HG02884 (cell line): ENCODE measurements around the gene ZNF33A.
"Not testable (repeated sequence)": the region's sequence is repeated elsewhere in the genome, so short reads cannot be mapped to it uniquely, and the experiment has no call there.

Experiments
- ATAC-seq: cut with Tn5 transposase; IDR thresholded peaks from one replicate; pipeline ENCODE4 v1.9.1; 2021; ENCODE audit warnings: mild to moderate bottlenecking, moderate library complexity; ENCODE audit not compliant: unreplicated experiment

Gene ZNF33A

DNA sequence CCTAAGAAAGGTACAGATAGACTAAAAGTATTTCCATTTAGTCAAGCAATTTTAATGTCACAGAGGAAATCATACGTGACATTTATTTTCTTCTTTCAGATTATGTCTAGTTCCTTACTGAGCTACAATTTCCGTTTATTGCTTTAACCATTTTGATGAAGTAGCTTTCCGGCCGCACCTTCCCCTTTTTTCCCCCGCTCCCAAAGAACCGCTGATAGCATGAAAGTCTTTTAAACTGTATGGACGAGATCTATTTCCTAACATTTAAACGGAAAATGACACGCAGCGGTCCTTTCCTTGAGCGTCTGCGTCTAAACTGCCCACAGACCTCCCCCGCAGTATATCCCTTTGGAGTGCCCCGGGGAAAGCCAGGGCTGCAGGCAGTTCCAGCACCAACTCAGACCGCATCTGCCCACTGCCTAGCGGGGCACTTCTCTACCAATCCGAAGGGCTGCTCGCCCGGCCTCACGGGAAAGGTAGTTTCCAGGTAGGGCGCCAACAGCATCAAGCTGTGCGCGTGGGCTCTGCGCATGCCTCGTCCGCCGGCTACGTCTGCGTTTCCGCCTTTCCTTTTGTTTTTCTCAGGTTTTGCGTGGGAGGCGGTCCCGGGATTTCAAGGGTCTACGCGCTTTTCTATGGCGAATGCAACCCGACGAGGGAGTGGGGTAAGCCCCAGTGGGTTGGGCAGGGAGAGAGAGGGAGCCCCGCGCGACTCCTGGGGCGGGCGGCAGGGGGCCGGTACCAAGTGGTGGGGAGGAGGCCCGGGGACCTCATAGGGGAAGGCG, at the start of gene ZNF33A:
Gene ZNF33A (plus strand): TSS at position 557 of the 785 bp plus-strand sequence. CDS start 1,667 bp downstream, outside the sequence.
- peak; percentile 82 for ATAC-seq

DNA sequence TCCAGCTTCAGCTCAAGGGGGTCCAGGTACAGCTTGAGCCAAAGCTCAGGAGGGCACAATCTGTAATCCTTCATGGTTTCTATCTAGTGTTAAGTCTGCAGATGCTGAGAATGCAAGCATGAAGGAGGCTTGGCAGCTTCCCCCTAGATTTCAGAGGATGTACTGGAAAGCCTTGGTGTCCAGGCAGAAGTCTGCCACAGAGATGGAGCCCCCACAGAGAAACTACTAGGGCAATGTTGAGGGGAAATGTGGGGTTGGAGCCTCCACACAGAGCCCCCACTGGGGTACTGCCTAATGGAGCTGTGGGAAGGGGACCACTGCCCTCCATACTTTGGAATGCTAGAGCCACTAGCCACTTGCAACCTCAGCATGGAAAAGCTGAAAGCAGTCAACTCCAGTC, 45.5 kb upstream of the ZNF33A start:
- no peak for ATAC-seq

DNA sequence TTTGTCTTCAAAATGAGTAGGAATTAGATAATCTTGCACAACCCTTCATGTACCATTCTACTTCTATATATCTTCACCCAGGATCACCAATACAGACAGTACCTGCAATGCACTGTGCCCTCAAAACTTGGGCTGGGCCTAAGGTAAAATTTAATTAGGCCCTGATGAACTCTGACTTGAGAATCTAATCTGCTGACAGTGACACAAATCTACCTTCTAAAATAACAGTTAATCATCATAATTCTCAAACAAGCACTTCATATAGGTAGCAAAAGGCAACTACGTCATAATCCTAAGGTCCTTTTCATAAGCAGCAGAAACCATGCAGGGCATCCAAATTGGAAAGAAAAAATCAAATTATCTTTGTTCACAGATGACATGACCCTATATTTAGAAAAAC, 38.1 kb upstream of the ZNF33A start:
- ATAC-seq: no peak

DNA sequence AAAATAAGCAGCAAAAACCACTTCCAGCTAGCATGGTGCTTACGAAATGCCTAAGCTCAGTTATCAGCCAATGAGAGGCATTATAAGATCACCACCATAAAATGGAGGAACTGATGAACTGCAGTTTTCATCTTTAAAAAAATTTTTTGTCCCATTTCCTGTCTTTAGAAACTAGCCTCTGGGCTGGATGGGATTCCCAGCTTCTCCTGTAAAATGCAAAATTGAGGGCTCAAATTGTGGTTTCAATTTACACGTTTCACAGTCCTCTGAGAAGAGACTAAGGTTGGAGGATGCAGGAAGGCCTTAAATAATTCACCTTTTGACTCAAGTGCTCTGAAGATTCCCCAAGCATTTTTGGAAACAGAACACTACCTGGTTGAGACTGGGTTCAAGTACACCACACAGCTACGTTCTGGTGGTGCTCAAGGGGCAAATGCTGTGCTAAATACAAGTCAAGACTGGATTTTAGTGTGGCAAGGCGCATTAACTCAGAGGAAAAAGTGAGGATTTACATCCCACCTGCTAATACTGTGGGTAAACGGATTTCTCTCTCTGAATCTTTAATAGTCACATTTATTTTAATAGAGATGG, 35.0 kb upstream of the ZNF33A start:
- ATAC-seq: no peak

DNA sequence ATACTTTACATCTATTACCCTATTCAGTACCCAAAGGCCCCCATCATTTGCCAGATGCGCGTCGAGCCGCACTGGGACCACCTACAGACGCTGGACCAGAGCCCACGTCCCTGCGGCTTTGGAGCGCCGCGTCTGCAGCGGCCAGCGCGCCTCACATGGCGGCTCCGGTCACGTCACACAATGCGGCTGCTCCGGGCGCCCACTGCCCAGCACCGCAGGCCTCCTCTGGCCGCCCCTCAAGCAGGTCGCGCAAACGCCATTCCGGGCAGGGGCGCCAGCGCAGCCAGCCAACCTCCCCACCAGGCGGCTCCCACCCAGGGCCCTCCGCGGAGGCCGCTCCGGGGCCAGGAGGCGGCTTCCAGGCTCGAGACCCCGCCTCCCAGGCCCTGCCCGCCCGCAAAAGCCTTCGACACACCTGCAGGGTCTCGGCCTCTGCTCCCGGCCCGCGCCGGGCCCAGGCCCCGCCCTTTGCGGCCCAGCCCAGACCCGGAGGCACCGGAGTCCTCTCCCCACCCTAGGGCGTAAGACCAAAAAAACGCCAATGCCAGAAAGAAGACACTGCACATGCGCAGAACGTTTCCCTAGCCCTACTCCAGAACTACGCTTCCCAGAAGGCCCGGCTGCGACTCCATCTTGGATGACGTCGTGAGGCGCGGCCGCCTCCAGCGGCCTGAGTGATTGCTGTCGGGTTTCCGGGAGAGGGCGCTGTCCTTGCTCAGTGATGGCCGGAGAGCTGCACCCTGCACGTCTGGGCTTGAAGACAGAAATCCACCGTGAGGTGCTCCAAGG, 34.2 kb upstream of the ZNF33A start, which contains the start of gene ZNF25:
Gene ZNF25 (minus strand): TSS at position 557 of the 789 bp plus-strand sequence. CDS start 4,925 bp downstream, outside the sequence.
- ATAC-seq: peak; percentile 92

DNA sequence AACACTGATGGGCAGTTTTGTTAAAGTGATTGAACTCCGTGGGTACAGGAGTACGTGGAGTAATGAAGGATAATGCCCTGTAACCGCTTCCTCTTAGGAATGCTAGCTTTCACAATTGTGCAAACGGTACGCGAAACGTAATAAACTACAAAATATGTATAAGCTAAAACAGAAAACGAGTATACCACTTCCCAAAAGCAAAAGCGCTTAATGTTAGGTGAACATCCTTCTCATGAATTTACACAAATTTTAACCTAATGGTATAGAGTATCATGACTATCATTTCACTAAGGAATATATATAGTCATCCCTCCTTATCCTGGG, 33.6 kb upstream of the ZNF33A start:
- ATAC-seq: no peak

DNA sequence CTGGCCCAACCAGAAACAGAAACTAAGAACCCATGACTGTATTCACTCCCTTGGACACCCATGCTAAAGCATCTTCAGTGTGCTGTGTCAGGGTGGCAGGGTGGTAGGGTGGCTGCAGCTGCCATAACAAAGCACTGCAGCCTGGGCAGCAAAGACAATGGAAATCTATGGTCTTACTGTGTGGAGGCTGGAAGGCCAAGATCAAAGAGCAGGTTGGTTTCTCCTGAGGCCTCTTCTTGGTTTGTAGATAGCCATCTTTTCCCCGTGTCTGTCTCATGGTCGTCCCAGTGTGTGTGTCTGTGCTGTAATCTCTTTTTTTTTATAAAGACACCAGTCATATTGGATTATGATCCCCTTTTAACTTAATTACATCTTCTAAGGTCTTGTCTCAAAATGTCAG, 18.8 kb upstream of the ZNF33A start:
- no peak for ATAC-seq

DNA sequence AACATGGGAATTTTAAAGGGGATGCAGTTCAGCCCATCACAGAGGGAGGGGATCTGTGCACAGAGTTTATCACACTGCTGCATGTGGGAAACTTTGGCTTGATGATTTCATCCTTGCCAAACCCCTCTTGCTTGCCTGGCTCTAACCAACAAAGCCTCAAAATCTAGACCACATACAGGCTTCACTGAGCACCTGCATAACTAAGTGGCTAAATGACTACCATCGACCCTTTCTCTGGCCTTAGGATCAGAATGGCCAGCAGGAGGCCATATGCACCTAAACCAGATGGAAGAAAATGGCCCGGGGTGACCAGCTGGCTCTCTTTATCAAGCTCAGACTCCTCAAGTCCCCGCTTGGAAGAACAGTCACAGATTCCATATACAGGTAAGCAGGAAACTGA, 18.4 kb upstream of the ZNF33A start:
- ATAC-seq: no peak

DNA sequence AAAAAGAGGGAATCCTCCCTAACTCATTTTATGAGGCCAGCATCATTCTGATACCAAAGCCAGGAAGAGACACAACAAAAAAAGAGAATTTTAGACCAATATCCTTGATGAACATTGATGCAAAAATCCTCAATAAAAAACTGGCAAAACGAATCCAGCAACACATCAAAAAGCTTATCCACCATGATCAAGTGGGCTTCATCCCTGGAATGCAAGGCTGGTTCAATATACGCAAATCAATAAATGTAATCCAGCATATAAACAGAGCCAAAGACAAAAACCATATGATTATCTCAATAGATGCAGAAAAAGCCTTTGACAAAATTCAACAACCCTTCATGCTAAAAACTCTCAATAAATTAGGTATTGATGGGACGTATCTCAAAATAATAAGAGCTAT, 11.6 kb upstream of the ZNF33A start:
- ATAC-seq: not testable (repeated sequence)

DNA sequence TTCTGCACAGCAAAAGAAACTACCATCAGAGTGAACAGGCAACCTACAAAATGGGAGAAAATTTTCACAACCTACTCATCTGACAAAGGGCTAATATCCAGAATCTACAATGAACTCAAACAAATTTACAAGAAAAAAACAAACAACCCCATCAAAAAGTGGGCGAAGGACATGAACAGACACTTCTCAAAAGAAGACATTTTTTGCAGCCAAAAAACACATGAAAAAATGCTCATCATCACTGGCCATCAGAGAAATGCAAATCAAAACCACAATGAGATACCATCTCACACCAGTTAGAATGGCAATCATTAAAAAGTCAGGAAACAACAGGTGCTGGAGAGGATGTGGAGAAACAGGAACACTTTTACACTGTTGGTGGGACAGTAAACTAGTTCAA, 10.0 kb upstream of the ZNF33A start:
- ATAC-seq: not testable (repeated sequence)

DNA sequence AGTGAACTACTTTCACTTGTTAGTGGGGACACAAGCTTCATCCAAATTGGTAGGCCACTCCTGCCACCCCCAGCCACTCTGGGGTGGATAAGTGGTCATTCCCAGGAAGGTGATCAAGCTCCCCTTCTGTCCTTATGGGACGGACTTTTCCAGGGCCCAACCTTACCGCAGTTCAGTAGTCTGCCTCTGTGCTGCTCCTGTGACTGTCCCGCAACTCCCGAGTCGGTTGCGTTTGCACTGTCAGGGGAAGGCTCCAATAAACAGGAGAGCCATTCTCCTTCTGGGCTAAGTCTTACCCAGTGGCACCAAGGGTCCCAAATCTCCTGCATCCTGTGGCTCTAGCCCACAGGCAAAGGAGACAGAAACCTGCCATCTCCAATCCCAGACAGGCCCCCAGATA, 7.4 kb upstream of the ZNF33A start:
- ATAC-seq: no peak

DNA sequence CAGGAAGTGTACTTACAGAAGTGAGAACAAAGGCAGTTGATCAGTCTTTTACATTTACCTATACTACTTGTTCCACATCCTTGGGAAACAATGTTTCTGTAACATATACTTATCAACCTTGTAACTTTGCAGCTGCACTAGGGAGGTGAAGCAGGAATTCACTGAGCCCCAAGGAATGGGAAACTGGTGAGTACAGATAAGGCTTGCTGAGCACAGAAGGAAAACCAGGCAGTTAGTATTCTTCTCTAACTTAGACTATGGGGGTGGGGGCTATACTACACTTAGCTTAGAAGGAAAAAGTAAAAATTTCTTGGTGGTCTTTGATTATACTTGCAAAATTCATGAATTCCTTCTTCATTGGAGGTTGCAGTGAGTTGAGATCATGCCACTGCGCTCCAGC, 6.9 kb upstream of the ZNF33A start:
- no peak for ATAC-seq

DNA sequence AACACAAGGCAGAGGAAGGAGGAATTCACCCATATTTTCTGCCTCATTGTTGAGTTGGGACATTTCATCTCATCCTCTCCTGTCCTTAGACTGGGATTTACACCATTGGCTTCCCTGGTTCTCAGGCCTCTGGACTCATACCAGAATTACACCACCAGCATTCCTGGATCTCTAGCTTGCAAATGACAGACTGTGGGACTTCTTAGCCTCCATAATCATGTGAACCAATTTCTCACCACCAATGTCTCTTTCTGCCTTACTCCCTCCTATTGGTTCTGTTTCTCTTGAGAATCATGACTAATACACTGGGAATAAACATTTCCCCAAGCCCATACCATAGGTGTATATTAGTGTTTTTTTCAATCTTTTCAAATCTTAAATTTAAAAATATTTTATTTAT, 2.9 kb upstream of the ZNF33A start:
- ATAC-seq: no peak

DNA sequence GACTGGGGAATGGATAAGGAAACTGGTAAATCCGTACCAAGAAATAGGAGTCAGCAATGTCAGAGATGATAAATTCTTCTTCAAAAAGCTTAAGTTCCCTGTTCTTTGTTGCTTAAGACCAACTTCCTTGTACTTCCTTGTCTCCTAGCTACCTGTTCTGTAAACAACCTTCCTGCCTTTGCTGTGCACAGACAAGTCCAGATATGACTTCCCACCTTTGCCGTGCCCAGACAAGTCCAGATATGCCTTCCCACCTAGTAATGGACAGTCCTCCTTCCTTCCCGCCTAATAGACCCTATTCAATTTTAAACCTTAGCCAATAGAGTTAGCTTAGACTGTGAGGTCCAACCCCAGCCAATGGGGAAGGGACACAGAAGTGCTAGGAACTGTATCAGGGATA, 2.5 kb upstream of the ZNF33A start:
- ATAC-seq: no peak

DNA sequence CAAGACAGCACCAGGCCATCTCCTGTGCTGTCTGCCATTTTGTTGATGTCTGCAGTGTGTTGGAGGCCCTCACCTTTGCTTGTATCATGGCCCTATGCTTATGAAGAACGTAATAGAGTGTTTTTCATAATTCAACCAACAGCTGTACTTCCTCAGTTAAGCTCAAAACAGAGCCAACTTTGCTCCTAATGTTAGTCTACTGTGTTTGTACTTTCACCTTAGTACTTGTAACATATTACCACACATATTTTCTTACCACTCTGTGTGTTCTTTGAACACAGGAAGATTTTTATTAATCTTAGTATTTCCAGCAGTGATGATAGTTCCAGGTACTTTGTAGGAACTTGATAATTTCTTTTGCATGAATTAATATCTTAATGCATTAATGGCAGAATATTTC, 5.9 kb downstream of the ZNF33A start:
- ATAC-seq: no peak

DNA sequence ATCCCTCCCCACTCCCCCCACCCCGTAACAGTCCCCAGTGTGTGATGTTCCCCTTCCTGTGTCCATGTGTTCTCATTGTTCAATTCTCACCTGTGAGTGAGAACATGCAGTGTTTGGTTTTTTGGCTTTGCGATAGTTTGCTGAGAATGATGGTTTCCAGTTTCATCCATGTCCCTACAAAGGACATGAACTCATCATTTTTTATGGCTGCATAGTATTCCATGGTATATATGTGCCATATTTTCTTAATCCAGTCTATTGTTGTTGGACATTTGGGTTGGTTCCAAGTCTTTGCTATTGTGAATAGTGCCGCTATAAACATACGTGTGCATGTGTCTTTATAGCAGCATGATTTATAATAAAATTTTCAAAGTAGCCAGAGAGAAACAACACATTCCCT, 8.6 kb downstream of the ZNF33A start:
- not testable (repeated sequence) for ATAC-seq

DNA sequence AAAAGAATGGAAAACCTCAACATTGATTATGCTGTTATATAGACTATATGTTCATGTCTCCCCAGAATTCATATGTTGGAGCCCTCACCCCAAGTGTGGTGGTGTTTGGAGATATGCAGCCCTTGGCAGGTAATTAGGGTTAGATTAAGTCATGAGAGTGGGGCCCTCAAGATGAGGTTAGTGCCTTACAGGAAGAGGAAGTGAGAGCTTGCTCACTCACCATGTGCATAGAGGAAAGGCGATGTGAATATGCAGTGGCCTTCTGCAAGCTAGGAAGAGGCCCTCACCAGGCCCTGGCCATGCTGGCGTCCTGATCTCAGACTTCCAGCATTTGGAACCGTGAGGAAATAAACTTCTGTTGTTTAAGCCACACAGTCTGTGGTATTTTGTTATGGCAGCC, 14.8 kb downstream of the ZNF33A start:
- peak; percentile 85 for ATAC-seq

DNA sequence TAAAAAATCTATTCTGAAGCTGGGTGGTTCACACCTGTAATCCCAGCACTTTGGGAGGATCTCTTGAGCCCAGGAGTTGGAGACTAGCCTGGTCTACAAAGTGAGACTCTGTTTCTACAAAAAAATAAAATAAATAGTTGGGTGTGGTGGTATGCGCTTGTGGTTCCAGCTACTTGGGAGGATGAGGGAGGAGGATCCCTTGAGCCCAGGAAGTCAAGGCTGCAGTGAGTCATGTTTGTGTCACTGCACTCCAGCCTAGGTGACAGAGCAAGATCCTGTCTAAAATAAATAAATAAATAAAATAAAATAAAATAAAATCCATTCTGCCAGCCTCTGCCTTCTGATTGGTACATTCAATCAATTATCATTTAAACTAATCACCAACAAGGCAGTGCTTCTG, 17.5 kb downstream of the ZNF33A start:
- no peak for ATAC-seq

DNA sequence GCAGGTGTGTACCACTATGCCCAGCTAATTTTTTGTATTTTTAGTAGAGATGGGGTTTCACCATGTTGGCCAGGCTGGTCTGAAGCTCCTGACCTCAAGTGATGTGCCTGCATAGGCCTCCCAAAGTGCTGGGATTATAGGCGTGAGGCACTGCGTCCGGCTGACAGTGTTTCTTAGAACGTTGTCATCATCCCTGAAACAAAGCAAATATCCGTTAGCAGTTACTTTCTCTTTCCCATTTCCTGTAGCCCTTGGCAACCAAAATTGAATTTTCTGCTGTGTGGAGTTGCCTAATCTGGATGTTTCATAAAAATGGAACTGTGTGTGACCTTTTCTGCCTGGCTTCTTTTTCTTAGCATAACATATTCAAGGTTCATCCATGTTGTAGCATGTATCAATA, 22.4 kb downstream of the ZNF33A start:
- no peak for ATAC-seq

DNA sequence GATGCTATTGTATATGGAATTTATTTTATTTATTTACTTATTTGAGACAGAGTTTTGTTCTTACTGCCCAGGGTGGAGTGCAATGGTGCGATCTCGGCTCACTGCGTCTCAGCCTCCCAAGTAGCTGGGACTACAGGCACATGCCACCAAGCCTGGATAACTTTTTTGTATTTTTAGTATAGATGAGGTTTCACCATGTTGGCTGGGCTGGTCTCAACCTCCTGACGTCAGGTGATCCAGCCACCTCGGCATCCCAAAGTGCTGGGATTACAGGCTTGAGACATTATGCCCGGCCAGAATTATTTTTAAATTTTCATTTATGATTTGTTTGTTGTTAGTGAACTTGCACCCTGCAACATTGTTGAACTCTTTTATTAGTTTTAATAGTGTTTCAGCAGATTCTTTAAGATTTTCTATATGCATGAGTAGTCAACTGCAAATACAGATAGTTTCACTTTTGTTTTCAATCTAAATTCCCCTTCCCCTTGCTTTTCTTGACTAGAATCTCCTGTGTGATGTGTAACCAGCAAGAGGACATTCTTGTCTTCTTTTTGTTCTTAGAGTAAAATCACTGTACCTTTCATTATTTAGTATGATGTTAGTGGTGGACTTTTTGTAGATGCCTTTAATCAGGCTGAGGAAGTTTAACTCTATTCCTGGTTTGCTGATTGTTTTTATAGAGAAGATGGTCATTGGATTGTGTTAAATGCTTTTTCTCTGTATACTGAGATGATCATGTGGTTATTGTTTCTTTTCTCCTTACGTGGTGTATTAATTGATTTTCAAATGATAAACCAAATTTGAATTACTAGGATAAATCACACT, 27.8 kb downstream of the ZNF33A start:
- ATAC-seq: peak; percentile 95

DNA sequence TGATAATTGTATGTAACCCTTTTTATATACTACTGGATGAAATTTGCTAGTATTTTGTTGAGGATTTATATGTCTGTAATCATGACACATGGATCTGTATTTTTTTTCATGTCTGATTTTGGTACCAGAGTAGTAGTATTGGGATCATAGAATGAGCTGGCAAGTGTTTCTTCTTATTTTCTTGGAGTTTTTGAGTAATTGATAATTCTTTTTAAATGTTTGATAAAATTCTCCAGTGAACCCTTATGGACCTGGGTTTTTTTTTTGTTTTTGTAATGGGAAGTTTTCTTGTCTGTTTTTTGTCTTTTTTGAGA, 28.4 kb downstream of the ZNF33A start:
- no peak for ATAC-seq
